ENCODE measurements around the gene SLC3A2. TPM values are rescaled to one million over a fixed set of nuclear protein-coding genes. Genes with fewer than 3 reads are reported as not detected.

The SLC3A2 gene
- total and polyA plus RNA-seq, 2 of the 13 experiments (the other 11 are each of a cell fraction or from before 2014, with no cell fraction given): 213 to 226 TPM

- H3K9ac ChIP-seq (ENCODE audit: insufficient read depth, low read depth, low read length): no peak overlapping the region
- intact Hi-C loops (cut with micrococcal nuclease; ENCODE audit: unreplicated experiment) (no loop called here), in situ Hi-C loops (cut with HindIII; ENCODE audit: extremely low pct_ligation_motif_present, low pct_unique_long_range_greater_than_20kb) (no loop called here)
- H3K9me3 ChIP-seq (ENCODE audit: low read length): no peaks in the 10 kb centered on the region
- H3K4me2 ChIP-seq (ENCODE audit: low read depth, low read length): no peak overlapping the region
- no peak overlapping the region for H3K4me3 ChIP-seq (replicated peaks in 1 of 3; ENCODE audit: insufficient read depth in 1 of 3, low read depth in 2 of 3, low read length in 3 of 3)
- H2AFZ ChIP-seq (ENCODE audit: low read length): no peak overlapping the region
- BruUV-seq (replicated peaks): no TSS peak
- FAIRE-seq (no peak), ATAC-seq (no peak), DNase-seq (ENCODE audit: low spot score) (no peak)
- no peaks in the 10 kb centered on the region for H4K20me1 ChIP-seq (ENCODE audit: insufficient read depth, low read length)
- ChIA-PET CTCF (ENCODE audit: low intra/inter-chr PET ratio, low total read pairs) (no interaction called here), POLR2A (no interaction called here)
- H3K4me1 ChIP-seq (ENCODE audit: insufficient read depth, low read length): peaks cover under 1% of the 10 kb centered on the region; the same call in 1 of the 2 replicates
- peaks cover 1 to 19% of the 10 kb centered on the region in 2 experiments; a peak in 4 of 5 replicates for H3K27me3 ChIP-seq (ENCODE audit: control insufficient read depth in 1 of 2, insufficient read depth in 2 of 2, low read length in 2 of 2)
- no peaks in the 10 kb centered on the region for H3K36me3 ChIP-seq (replicated peaks in 1 of 2; ENCODE audit: control insufficient read depth in 1 of 2, insufficient read depth in 2 of 2, low read length in 2 of 2)
- TF ChIP-seq HIC2 (CRISPR knock-in tag; IDR thresholded peaks at IDR 0.05; ENCODE audit: low read depth) (no peak), TCF12 (IDR thresholded peaks at IDR 0.05) (no peak), TCF12 (CRISPR knock-in tag; IDR thresholded peaks at IDR 0.05) (no peak)
- H3K79me2 ChIP-seq (ENCODE audit: insufficient read depth, low read length): no peaks in the 10 kb centered on the region
- H3K27ac ChIP-seq (ENCODE audit: extremely low read length, insufficient read depth, low read length): no peak overlapping the region
Observed at GRCh38 chr11:62898027-62898426, 17.3 kb downstream of the SLC3A2 start.

- BruUV-seq (replicated peaks): no TSS peak
- Histone ChIP-seq H3K9ac (ENCODE audit: insufficient read depth, low read depth, low read length) (no peak overlapping the region), H3K4me3 (replicated peaks in 1 of 3; ENCODE audit: insufficient read depth in 1 of 3, low read depth in 2 of 3, low read length in 3 of 3) (no peak overlapping the region), H3K4me2 (ENCODE audit: low read depth, low read length) (no peak overlapping the region), H3K79me2 (ENCODE audit: insufficient read depth, low read length) (no peaks in the 10 kb centered on the region), H3K27me3 (ENCODE audit: control insufficient read depth in 1 of 2, insufficient read depth in 2 of 2, low read length in 2 of 2) (peaks cover 1 to 38% of the 10 kb centered on the region in 2 experiments; a peak in 3 of 5 replicates), H3K27ac (ENCODE audit: extremely low read length, insufficient read depth, low read length) (no peak overlapping the region), H2AFZ (ENCODE audit: low read length) (no peak overlapping the region), H3K4me1 (ENCODE audit: insufficient read depth, low read length) (no peaks in the 10 kb centered on the region), H3K9me3 (ENCODE audit: low read length) (no peaks in the 10 kb centered on the region), H4K20me1 (ENCODE audit: insufficient read depth, low read length) (no peaks in the 10 kb centered on the region), H3K36me3 (replicated peaks in 1 of 2; ENCODE audit: control insufficient read depth in 1 of 2, insufficient read depth in 2 of 2, low read length in 2 of 2) (no peaks in the 10 kb centered on the region)
- POLR2A ChIA-PET: interaction anchor here (1.1 kb wide), 1 partner anchor 21 kb away, joined by 4 read pairs; the partner anchor contains the start of gene SLC3A2
- FAIRE-seq (no peak), DNase-seq (ENCODE audit: low spot score) (no peak), ATAC-seq (no peak)
- in situ Hi-C loops (cut with HindIII; ENCODE audit: extremely low pct_ligation_motif_present, low pct_unique_long_range_greater_than_20kb): loop anchor here (25.0 kb wide), 1 partner anchor 309 kb away; no protein-coding TSS in a partner anchor
- 0% methylated on average over 1 of the region's 1 CpG for WGBS (ENCODE audit: low lambda C conversion rate)
- CTCF ChIA-PET (ENCODE audit: low intra/inter-chr PET ratio, low total read pairs): no interaction called here
- intact Hi-C loops (cut with micrococcal nuclease; ENCODE audit: unreplicated experiment): no loop called here
- TF ChIP-seq ATF3 (CRISPR knock-in tag; IDR thresholded peaks at IDR 0.05) (no peak), ZSCAN9 (CRISPR knock-in tag; IDR thresholded peaks at IDR 0.05; ENCODE audit: borderline replicate concordance) (no peak), DDIT3 (CRISPR knock-in tag; IDR thresholded peaks at IDR 0.05) (no peak), SRY (CRISPR knock-in tag; IDR thresholded peaks at IDR 0.05) (no peak), TARDBP (CRISPR knock-in tag; IDR thresholded peaks at IDR 0.05) (no peak), PATZ1 (CRISPR knock-in tag; IDR thresholded peaks at IDR 0.05) (no peak), ZNF274 (CRISPR knock-in tag; IDR thresholded peaks at IDR 0.05) (no peak), ZNF775 (CRISPR knock-in tag; IDR thresholded peaks at IDR 0.05; ENCODE audit: borderline replicate concordance) (no peak), BHLHE40 (IDR thresholded peaks at IDR 0.05; ENCODE audit: low read length) (no peak), SMAD9 (CRISPR knock-in tag; IDR thresholded peaks at IDR 0.05) (no peak)
Observed at GRCh38 chr11:62902932-62903331, 22.2 kb downstream of the SLC3A2 start.
